Left hindlimb (tissue), 1 donor: Measurements from ENCODE around the gene CTAG1A.
"Not testable (repeated sequence)": the region's sequence is repeated elsewhere in the genome, so short reads cannot be mapped to it uniquely, and the experiment has no call there.

Source experiments
- DNase-seq: peaks from one replicate; pipeline ENCODE4 v3.0.0-alpha.2; 2018

Gene CTAG1A

DNA sequence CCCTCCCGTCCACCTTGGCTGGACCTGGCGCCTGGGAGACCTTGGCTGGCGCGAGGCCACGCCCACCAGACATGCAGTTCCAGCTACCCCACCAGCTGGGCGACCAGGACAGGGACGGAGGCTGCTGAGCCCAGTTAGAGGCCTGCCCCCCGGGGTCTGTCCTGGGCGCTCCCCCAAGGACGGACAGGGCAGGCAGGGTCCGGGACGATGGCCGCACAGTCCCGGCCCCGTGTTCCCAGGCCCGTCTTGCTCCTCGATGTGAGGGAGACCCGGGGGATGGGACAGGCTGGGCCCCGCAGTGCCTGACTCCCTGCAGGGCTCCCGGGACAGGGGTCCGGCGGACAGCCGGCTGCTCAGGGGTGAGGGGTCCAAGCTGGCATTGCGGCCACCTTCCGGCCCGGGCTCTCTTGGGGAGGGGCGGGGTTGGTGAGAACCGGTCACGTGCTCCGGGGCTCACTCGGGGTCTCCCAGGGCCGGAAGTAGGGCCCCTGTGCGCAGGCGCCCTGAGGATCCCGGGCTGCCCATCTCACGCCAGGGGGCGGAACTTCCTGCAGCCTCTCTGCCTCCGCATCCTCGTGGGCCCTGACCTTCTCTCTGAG is at the start of gene CTAG1A:
TSS of gene CTAG1A (plus strand) at position 549 of the 599 bp plus-strand sequence. CDS start 74 bp downstream, outside the sequence.
- not testable (repeated sequence) for DNase-seq

DNA sequence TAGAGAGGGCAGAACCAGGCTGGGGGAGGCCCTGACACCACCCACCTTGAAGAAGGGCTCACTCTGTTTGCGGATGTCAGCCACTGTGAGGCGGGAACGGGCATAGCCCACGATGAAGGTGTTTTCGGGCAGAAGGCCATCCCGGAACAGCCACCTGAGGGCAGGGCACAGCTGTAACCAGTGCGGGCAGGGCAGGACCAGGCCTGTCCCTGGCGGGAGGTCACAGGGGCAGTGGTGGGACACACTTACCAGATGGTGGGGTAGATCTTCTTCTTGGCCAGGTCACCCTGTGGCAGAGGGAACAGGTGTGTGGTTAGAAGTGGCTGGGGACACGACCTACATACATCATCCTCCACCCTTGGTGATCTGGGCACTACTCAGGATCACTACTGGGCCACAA is 49.0 kb upstream of the CTAG1A start:
- no peak for DNase-seq

DNA sequence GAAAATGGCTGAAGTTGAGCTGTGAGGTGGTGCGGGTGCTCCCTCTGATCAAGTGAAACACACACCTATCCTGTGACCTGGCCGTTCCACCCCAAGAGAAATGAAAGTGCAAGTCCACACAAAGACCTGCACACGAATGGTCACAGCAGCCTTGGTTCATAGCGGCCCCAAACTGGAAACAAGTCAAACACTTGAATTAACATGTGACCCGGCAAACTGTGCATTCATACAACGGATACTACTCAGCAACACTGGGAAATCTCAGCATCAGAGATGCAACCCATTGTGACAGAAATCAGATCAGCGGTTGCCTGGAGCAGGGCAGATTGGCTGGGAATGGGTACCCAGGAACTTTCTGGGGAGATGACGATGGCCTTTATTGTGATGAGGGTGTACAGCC is 45.9 kb upstream of the CTAG1A start:
- no peak for DNase-seq

DNA sequence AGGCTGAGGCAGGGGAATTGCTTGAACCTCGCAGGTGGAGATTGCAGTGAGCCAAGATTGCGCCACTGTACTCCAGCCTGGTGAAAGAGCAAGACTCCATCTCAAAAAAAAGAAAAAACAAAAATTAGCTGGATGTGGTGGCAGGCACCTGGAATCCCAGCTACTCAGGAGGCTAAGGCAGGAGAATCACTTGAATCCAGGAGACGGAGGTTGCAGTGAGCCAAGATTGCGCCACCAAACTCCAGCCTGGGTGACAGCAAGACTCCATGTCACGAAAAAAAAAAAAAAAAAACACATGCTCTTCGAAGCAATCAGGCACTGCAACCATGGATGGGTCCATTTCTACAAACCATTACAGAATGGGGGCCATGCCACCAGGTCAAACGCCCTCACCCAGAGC is 44.6 kb upstream of the CTAG1A start:
- not testable (repeated sequence) for DNase-seq

DNA sequence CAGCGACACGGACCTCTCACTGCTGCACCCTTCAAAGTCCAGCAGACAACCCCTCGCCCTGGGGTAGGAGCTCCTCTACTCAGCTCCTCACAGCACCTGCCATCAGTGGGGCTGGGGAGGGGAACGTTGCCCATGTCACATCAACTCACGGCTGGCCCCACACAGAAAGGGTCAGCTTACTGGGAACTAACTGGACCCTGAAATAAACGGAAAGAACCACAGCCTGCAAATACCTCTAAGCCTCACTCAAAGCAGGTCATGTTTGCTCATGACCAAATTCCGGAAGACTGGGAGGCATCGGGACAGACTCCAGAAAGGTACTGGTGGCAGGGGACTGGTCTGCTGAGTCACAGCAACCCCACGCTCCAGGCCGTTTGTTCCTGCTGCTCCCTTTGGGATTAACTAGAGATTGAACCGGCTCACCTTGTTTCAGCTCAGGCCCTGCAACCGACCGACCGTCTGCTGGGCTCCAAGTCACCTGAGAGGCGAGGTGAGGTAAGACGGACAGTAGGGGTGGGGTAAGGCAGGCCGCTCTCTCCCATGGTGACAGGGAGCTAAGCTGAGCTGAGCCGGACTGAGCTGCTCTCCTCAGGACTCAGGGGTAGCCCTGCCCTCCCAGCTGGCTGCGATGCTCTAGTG is 43.9 kb upstream of the CTAG1A start:
- no peak for DNase-seq

DNA sequence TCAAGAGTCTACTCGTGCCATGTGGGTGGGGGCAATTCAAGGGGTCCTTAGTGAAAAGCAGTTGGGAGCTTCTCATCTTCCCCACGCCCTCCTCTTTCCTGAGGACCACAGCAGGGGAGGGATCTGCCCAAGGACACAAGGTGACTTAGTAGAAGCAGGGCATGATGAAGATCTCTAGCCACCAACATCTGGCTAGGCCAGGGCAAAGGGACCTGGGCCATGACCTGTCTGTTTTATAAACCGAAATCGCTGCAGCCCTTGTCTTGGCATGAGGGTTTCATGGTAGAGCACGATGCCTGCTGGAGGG is 43.4 kb upstream of the CTAG1A start:
- no peak for DNase-seq

DNA sequence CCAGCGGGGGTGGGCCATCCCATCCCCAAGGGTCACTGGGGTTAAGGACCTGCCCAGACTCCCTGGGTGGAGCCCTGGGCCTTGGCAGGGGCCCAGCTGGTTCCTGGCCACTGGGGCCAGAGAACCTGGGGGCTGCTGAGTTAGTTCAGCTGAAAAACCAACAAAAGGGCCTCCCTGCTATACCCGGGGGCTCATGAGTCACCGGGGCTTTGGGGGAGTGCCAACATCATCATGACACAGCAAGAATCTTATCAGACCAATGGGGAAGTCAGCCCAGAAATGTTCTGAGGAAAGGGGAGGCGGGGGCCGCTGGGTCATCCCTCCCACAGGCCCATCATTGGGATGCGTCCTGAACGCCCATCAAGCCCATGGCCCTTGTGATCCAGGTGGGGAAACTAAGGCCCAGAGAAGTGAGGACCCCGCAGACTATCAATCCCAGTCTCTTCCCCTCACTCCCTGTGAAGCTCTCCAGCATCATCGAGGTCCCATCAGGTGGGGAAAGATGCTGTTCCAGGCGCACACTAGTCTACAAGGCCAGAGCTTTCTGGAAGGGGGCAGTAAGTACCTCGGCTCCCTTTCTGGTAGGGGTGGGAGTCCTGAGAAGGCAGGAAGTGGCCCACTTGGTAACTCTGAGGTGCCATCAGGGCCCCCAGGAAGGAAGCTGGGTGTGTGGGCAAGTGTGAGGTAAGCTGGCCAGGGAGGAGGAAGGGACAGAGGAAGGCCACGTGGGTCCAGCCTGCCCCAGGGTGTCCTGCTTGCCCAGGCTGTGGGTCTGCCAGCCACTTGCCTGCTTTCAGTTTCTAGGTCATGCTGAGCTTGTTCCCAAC is 42.8 kb upstream of the CTAG1A start:
- DNase-seq: no peak

DNA sequence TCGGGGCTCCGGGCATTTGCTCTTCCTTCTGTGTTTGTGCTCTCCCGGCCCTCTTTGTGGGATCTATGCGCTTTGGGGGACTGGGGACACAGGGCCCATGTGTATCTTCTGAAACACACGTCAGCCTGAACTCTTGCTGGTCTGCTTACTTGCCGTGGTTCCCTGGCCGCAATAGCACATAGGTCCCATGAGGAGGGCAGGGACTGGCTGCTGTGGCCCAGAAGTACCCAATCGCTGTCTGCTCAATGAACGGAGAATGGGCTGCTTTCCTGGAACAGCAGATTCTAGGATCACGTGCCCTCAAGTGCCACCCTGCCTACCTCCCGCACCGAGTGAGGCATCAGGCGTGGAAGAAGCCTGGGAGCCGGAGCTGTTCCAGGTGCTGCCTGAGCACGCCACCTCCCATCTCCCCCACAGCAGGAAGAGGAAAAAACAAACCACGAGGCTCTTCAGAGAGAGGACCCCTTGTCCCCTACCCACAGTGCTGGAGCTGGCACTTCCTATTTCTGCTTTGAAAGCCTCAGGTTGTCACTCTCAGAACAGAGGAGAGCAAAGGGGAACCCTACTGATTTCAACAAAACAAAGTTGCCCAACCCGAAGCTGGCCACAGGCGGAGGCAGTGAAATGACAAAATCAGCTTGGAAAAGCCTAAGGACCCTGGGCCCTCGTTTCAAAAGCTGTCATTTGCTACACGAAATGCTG is 42.1 kb upstream of the CTAG1A start:
- no peak for DNase-seq

DNA sequence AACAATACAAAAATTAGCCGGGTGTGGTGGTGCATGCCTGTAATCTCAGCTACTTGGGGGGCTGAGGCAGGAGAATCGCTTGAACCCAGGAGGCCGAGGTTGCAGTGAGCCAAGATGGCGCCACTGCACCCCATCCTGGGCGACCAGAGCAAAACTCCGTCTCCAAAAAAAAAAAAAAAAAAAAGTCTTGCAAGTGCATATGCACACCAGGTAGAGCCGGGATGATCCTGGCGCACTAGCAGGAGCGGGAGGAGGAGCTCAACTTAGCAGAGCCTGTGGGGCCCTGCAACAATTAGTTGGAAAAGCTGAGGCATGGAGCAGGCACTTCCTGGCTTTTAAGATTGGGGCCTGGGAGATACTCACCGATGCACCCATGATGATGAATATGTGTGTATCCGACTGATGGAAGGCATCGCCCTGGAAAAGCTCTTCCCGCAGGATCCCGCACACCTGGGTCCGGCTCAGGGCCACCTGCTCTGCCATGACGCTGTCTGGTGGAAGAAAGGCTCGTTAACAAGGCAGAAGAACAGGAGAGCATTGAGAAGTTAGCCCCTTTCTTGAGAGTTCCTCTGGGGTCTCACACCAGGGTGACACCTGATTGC is 39.2 kb upstream of the CTAG1A start:
- no peak for DNase-seq

GRCh38 chrX:154546354-154547244 is 38.3 kb upstream of the CTAG1A start, which contains the start of gene G6PD:
Gene G6PD, minus strand, starts transcription at chrX:154546846. Its CDS starts 691 bp downstream, at chrX:154546155.
- no peak for DNase-seq

DNA sequence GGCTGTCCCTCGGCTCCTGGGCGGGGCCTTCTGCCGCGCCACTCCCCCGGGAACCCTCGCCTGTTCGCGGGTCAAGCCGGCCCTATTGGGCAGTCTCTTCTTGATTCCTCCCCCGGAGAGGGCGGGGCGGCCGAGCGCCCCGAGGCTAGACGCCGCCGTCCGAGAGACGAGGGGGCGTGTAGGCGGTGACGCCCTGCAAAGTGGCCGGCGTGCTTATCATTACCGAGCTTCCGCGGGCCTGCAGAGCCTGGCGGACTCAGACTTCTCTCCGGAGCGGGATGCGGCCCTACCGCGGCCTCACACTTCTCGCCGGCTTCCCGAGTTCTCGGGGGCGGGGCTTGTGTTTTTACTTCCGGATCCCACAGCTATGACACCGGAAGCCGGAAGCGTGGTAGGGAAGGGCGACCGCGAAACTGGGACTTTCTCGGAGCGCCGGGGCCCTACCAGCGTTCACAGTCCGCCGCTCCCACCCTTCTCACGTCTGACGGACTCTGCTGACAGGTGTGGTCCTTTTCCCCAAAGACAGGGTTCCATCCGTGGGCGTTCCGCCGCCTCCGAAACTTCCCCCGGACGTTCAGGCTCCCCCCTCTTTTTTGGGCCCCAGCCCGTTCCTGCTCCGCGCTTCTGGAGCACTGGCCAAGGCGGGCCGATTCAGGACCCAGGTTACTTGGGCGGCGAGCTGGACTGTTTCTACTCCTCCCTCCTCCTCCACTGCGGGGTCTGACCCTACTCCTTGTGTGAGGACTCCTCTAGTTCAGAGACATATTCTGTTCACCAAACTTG is 37.5 kb upstream of the CTAG1A start, which contains the start of gene IKBKG:
TSS of gene IKBKG (plus strand) at position 376 of the 783 bp plus-strand sequence. CDS start 4,383 bp downstream, outside the sequence.
- peak; percentile 94 for DNase-seq

DNA sequence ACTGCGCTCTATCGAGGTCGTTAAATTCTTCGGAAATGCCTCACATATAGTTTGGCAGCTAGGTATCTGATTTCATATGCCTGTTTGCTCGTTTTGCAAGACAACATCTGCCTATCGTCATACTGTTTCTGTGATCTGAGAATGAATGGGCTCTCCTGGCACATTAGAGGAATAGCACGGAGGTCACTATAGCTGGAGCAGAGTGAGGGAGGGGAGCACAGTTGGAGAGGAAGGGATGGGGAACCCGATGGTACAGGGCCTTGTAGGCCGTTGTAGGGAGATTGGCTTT is 37.0 kb upstream of the CTAG1A start:
- no peak for DNase-seq

GRCh38 chrX:154549766-154550165 is 35.2 kb upstream of the CTAG1A start:
- DNase-seq: no peak

DNA sequence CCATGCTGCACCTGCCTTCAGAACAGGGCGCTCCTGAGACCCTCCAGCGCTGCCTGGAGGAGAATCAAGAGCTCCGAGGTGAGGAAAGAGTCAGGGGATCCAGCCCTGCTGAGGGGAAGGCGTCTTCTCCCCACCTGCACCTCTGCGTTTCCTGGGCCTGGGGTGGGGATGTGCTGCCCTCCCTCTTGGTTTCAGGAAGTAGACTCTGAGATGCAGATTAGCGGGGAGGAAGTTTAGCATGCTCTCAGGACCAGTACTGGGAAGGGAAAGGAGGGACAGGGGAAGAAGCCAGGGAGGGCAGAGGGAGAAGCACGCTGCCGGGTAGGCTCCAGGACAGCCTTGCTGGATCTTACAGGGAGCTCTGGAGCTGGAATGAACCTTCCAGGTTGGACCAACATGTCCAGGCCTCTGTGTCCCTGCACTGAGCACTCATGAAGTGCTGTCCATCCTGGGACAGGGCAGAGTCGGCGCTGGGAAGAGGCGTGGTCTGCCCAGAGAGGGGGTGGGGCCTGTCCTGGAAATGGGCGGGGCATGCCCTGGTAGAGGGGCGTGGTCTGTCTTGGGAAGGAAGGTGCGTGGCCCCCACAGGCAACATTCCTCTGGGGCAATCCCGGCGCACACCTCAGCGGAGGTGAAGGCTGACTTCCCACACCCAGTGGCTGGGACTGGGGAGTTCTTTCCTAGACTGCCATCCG is 32.7 kb upstream of the CTAG1A start:
- not testable (repeated sequence) for DNase-seq

DNA sequence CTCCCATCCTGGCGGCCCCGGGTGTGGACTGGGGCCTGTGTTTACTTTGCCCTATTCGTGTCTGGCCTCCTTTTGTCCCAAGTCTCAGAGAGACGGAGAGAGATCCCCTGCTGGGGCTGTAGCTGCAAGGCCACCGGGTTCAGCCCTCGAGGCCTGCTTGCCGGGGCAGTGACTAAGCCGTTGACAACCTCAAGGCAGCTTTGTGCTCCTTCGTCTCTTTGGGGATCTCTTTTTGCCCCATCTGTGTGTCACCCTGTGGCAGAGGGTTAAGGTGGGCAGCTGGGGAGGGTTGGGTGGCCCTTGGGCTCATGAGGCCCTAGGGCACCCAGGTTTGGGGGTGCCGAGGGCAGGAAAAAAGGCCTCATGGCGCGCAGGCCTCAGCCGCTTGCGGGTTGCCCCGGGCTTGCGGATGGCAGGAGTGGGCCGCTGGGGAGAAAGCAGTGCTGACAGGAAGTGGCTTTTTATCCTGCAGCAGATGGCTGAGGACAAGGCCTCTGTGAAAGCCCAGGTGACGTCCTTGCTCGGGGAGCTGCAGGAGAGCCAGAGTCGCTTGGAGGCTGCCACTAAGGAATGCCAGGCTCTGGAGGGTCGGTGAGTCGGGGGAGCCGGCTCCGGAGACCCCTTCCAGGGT is 26.8 kb upstream of the CTAG1A start:
- not testable (repeated sequence) for DNase-seq

DNA sequence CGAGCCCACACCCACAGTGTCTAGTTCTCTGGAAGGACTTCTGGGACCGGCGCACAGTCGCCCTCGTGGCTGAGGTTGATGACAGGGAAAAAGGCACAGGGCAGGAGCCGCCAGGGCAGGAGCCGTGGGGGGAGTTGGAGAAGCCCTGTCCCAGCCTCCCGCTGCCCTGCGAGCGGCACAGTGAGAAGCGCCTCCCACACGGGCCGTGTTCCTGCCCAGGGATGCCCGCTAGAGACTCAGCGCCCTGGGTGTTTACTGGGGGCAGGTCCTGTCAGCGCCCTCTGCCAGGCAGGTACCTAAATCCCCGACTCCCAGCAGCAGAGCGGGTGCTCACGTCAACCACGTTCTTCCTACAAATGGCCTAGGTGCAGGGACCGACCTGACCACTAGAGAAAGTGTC is 26.0 kb upstream of the CTAG1A start:
- DNase-seq: not testable (repeated sequence)

- DNase-seq: not testable (repeated sequence)
These were observed 24.6 kb upstream of the CTAG1A start for GRCh38 chrX:154560326-154560725.

- DNase-seq: not testable (repeated sequence)
These were observed 22.6 kb upstream of the CTAG1A start for GRCh38 chrX:154562295-154562694.

DNA sequence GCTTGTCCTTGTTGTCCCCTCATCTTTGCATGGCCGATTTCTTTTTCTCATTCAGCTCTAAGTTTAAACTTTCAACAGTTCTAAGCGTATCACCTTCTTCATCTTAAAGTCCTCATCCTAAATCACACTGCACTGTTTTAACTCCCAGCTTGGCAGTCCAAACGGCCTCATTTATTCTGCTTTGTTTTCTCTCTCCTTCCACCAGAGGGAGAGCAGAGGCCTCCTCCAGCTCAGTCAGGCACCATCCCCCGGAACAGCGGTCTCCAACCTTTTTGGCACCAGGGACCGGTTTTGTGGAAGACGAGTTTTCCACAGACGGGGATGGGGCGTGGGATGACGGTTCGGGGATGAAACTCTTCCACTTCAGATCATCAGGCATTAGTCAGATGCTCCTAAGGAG is 14.6 kb upstream of the CTAG1A start:
- not testable (repeated sequence) for DNase-seq

- not testable (repeated sequence) for DNase-seq
These were observed 11.9 kb upstream of the CTAG1A start for GRCh38 chrX:154573061-154573460.
